Measurements from ENCODE around the gene VPS37B. TPM values are rescaled to one million over a fixed set of nuclear protein-coding genes. Genes with fewer than 3 reads are reported as not detected.

VPS37B gene
- total and polyA plus RNA-seq, 2 of the 8 experiments (the other 6 are each of a cell fraction or from before 2014, with no cell fraction given), result 11.9 to 15.7 TPM

- no peak for TF ChIP-seq EP300 (IDR thresholded peaks at IDR 0.05; ENCODE audit: borderline replicate concordance in 1 of 2, low read depth in 2 of 2, low read length in 2 of 2)
Measured at GRCh38 chr12:122880155-122880667, 15.7 kb downstream of the VPS37B start (continued).

Data from H1 (cell line).